CD1c-positive myeloid dendritic cell (primary cell): ENCODE data around the gene SMNDC1.
"Not testable (repeated sequence)": the region's sequence is repeated elsewhere in the genome, so short reads cannot be mapped to it uniquely, and the experiment has no call there.

ENCODE experiments used
- DNase-seq: peaks from one replicate; pipeline ENCODE4 v3.0.0-alpha.2; 2016; ENCODE audit errors: extremely low spot score

The SMNDC1 gene

GRCh38 chr10:110284262-110284661, 20.5 kb downstream of the SMNDC1 start:
- DNase-seq = no peak

DNA sequence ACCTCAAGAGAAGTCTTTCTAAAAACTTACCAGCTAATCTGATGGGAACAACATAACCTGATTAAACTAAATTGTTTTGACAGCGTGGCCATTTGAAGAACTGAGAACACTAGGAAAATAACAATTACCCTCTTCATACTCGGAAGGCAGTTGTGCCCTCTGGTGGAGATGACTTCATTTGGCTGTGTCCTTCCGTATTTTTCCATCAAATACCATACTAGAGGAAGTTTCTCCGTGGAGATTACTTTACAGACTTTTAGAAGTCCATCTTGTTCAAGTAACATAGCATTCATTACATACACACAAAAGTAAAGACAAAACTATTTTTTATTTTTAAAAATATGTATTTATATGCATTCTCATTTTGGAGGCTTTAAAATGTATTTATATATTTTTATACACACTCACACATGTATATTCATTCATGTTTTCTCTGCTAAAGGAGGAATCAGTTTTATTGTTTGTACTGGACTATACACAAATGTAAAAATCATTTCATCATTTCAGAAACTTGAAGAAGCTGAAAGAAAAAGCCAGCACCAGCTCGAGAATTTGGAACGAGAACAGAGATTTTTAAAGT, 25.2 kb downstream of the SMNDC1 start:
- DNase-seq = peak; percentile 85

DNA sequence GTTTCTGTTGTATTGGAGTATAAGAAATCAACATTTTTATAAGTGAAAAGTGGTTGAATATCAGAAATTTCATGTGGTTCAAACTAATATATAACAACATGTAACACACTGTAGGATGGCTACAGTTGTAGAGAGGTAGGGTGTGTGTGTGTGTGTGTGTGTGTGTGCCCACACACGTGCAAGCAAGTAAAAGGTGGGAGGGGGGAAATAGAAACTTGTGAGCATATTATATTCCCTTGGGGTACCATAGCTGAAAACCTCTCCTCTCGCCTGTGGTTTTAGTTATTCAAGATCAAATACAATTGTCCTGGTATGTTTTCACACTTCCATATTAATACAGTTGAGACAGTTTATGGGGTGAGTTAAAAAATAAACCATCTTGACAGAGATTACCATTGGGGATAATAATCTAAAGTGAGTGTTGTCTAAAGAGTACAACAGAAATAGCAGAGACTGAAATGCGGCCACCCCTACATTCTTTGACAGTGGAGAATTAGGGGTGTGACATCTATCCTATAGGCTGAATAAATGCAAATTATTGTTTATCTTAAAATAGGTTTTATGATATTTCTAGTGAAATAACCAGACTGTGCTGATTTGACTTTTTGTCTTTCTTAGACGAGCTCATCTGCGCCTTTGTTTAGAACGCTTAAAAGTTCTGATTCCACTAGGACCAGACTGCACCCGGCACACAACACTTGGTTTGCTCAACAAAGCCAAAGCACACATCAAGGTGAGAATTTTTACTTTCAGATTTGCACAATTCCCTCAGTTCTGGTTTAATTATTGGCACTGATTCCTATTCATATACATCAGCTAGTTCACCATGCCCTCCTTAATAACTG, 25.9 kb downstream of the SMNDC1 start:
- DNase-seq = no peak

DNA sequence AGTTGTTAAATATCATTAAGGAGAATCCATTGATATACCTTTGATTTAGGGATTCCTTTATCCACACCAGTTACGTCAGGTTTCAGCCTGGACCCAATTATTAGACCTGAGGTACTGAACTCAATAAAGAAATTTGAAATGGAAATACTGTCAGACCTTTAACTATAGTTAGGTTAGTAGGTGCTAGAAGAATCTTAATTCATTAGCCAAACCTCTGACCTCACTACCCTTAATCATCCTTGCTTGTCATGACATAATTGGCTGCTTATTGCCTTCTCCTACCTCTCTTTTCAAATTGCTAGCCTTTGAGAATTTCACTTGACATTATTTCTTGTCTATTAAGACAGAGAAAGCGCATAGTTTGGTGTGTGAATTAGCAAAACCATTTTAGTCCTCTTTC, 27.1 kb downstream of the SMNDC1 start:
- no peak for DNase-seq

GRCh38 chr10:110276603-110277002, 28.1 kb downstream of the SMNDC1 start:
- DNase-seq = no peak

DNA sequence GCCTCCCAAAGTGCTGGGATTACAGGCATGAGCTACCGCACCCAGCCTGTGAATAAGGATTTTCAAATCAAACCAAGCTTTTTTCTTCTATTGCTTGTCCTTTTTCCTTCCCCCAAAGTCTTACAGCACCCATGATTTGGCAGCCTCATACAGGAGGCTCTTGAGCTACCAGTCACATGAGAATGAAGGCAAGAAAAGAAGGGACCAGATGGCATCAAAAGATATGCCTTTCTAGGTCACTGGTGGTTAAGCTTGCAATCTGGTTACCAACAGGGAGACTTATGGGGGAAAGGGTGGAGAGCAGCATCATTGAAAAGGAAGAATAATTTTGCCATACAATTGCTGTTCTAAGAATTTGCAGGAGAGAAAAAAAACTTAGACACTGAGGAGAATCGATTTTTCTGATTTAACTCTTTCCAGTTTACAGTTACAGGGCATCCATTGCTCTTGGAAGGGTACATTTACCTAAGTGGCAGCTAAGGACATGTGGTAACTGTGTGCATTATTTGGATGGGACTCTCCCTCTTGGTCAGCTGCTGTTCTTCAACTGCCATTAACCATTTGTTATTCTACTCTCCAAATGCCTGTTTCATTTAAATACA, 29.5 kb downstream of the SMNDC1 start:
- DNase-seq = no peak

- no peak for DNase-seq
These were observed 30.1 kb downstream of the SMNDC1 start for GRCh38 chr10:110274647-110275046.

GRCh38 chr10:110274072-110274627, 30.6 kb downstream of the SMNDC1 start:
- DNase-seq = no peak

DNA sequence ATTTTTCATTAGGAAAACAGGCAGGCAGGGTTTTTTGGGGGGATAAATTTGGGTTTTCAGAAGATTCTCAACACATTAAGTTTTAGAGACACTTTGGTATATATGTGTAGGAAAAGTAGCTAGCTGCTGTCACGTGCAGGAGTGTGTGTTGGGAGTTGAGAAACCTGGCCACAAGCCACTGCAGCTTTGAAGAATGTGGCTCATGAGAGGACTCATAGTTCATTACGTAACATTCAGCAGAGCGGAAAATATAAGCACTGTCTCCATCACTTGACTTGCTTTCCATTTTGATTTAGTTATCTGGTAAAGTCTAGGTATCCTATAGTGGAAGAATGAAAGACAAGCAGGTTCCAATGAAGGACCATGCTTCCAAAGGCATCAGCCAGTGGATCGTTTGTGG, 31.2 kb downstream of the SMNDC1 start:
- peak; percentile 15 for DNase-seq

DNA sequence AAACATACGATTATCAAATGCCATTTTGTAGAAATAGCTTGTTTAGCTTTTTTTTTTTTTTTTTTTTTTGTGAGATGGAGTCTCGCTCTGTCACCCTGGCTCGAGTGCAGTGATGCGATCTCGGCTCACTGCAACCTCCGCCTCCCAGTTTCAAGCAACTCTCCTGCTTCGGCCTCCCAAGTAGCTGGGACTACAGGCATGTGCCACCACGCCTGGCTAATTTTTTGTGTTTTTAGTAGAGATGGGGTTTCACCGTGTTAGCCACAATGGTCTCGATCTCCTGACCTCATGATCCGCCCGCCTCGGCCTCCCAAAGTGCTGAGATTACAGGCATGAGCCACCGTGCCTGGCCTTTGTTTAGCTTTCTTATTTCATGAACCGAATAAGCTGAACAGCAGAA, 31.7 kb downstream of the SMNDC1 start:
- DNase-seq = not testable (repeated sequence)

- DNase-seq = peak; percentile 28
These were observed 35.1 kb downstream of the SMNDC1 start for GRCh38 chr10:110269374-110270318.

DNA sequence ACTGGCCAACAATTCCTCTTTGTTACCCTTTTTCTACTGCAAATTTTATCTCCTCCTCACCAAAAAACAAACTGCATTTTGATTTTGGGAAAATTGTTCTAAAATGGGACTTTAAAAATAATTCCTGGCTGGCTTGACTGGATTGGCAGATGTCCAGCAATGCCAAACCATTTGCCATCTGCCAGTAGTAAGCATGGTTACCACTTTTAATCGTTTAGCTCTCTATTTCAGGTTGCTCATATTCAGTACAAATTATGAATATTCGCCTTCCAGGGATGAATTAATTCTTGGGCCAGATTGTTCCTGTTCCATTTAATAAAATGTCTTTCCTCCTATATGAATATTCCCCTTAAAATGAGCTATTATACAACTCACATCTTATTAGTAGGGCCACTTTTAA, 35.7 kb downstream of the SMNDC1 start:
- DNase-seq = no peak

- DNase-seq = no peak
These were observed 36.3 kb downstream of the SMNDC1 start for GRCh38 chr10:110268442-110268841.

DNA sequence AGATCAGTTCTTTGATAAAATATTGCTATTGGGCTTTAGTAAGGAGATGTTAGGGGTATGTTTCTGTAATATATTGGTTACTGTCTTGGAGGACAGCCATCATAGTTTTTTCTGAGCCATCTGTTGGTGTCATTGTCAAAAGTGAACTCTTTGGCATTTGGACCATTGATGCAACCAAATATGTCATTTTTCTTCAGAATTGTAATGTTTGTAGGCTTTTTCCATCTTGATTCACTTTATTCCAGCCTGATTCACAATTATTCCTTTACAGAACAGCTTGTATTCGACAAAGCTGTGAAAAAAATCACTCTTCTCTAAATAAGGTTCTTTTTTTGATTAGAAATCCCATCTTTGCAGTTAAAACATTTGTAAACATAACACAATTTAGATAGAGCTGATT, 37.4 kb downstream of the SMNDC1 start:
- DNase-seq = no peak

GRCh38 chr10:110265573-110266193, 39.0 kb downstream of the SMNDC1 start:
- DNase-seq = no peak

DNA sequence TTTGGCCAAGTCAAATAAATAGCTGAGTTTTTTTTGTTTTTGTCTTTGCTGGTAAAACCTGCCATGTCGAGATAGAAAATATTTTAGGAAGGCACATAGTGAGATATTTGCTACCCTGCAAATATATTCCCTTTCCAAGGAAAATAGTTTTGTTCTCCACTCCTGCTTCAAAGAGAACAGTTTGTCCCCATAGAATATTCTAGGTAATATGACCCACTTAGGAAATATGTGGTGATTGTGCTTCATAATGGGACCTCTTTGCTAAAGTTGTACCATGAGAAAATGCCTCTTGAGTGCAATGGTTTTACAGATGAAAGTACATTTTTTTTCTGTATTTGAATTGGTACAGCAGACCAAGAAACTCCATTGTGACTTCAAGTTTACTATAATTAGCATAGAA, 41.6 kb downstream of the SMNDC1 start:
- DNase-seq = no peak

DNA sequence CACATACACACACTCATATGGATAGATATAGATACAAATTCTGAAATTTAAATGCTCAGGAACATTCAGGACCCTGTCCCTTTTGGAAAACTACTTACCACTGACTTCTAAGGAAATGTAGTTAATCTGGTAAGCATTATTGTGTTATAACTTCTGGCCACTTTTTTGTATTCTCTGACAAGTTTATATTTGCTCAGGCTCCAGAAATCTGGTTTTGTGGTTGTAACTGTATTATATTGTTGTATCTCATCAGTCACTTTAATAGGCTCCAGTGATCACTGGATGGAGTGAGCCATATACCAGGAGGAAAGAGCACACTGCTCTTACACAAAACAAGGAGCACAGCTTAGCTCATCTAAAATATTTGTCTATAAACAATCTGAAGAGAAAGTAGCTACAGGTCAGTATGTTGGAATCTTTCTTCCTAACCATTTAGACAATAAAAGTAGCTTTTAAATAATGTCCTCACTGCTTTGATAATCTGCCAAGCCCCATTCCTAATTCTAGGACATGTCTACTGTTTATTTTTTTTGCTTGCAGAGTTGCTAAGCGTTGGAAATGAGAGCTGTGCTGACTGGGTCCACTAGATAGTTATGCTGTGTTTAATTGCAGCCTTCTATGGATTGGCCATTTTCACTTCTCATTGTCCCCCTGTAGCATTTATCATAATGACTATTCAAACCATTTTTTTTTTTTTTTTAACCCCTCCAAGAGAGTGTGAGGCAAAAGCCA, 43.8 kb downstream of the SMNDC1 start:
- no peak for DNase-seq

GRCh38 chr10:110259317-110259716, 45.4 kb downstream of the SMNDC1 start:
- no peak for DNase-seq

- no peak for DNase-seq
These were observed 46.2 kb downstream of the SMNDC1 start for GRCh38 chr10:110258542-110258941.

DNA sequence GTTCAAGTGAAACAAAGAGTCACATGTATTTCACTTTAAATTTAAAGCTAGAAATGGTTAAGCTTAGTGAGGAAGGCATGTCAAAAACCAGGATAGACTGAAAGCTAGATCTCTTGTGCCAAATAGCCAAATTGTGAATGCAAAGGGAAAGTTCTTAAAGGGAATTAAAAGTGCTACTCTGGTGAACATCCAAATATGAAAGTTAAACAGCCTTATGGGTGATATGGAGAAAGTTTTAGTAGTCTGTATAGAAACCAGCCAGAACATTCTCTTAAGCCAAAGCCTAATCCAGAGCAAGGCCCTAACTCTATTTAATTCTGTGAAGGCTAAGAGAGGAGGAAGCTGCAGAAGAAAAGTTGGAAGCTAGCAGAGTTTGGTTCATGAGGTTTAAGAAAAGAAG, 50.3 kb downstream of the SMNDC1 start:
- no peak for DNase-seq

GRCh38 chr10:110252151-110252550, 52.6 kb downstream of the SMNDC1 start:
- no peak for DNase-seq
